Activated T-cell treated with anti-CD3 and anti-CD28 coated beads for 24 hours (primary cell): ENCODE measurements around the gene NAV2.

ENCODE experiments used
- DNase-seq: peaks from one replicate; pipeline ENCODE4 v3.0.0-alpha.2; 2020; ENCODE audit warnings: low read depth

Gene NAV2

GRCh38 chr11:19832086-19832750 lies 119.6 kb downstream of the NAV2 start:
- DNase-seq, result no peak

DNA sequence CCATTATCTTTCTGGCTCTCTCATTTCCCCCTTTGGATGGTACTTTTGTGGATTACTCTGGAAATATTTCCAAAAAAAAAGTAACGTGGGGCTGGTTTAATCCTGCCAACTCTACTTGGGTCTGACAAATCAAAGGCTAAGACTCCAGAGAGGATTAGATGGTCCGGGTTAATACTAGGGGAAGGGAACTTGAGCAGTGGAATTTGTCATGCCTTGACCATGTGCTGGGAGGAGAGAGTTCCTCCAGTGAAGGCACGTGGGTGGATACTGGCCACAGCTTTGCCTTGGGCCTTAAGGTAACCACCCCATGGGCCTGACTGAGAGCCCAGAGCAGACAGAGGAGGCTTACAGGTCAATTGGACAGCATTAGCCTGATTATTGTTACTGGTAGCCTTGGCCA lies 120.3 kb downstream of the NAV2 start:
- DNase-seq, result no peak

DNA sequence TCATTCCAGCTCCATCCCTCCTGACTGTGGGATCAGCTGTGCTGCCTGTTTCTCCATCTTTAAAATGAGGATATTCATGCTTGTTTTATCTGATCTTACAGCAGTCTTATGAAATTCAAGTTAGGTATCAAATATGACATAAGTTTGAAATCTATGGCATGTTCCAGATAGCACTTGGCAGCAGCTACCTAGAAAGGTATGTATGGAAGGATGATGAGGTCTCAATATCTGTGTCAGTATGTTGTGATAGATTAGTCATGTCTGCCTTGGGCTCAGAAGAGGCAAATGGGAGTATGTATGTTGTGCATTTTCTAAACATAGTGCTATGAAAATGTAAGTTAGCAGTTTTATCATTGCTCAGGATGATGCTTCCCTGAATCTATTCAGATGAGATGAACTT lies 122.1 kb downstream of the NAV2 start:
- no peak for DNase-seq

GRCh38 chr11:19836666-19837065 lies 124.0 kb downstream of the NAV2 start:
- DNase-seq, result no peak

DNA sequence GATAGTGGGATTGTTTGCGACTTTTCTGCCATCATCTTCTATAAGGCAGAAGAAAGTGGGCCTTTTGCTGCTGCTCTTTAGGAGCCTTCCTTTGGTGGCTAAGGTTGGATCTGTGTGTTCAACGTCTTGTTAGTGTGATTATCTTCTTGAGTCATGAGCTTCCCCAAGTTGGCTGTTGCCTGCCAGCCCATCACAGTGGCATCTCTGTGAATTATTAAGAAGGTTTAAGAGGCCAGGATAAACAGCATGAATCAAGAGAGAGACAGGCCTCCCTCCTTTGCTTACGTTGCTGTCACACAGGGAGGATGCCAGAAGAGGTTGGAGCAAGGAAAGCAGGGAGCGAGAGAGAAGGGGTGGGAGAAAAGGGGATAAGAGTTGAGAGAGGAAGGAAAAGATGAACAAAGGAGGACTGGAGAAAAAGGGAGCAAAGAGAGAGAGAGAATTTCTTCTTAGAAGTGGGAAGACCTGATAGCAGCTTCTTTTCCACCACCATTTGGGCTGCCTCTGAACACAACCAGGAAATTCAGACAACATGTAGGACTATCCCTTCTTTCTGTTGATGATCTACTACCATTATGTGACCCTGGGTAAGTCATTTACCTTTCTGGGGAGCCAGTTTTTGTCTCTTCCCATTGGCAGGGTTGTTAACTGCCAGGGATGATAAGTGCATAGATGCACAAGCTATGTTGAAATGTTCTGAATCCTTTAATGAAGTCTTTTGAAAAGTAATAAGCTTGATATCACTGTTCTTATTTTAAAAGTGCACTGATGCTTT lies 126.5 kb downstream of the NAV2 start:
- DNase-seq, result no peak

DNA sequence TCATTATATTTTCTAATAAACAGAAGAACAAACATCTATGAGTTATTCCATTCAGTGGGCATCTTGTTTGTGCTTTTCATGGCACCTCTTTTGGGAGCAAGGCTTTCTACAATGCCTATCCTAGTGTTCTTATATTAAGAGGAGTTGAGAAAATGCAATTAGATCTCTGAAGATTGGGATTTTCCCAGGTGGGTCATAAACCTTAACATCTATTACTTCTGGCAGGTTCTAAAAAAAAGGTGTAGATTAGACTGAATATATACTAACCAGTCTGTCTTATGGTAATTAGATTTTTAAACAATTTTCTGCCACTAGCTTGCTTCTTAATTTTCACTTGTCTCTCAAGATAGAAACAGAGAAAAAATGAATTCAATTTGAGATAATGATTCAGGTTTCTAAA lies 128.3 kb downstream of the NAV2 start:
- no peak for DNase-seq

DNA sequence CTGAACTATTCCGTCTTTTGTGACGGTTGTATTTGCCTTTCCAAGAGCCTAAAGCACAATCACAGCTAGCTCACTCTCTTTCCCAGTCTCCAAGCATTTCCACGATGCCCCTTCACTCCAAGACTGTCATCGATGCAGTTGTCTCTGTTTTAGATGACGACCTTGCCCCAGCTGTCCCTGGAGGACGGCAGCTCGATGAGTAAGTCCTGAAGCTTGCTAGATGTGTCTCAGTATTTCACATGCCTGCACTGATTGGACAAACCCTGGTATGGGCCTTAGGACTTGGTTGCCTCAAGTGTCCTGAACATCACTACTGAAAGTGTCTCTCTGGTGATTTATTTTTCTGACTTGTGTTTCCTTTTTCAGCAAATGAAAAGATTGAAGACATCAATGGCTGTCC lies 129.9 kb downstream of the NAV2 start:
- DNase-seq, result no peak

GRCh38 chr11:19843079-19843478 lies 130.4 kb downstream of the NAV2 start:
- no peak for DNase-seq

DNA sequence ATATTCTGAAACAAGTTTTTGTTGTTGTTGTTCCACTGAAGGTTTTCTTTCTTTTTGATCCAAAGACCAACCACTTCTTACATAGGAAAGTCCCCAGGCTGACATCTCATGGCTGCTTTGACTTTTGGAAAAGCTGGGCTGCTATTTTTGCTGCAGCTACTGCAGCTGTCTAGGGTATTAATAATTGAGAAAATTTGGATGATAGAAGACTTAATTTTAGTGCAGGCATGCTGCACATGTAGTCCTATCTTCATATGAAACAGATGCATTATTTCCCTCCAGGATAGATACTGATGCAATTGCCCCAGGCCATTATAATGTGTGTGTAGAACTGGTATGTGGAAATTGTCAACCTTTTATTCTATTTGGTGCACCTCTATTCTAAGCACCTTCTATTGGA lies 131.4 kb downstream of the NAV2 start:
- DNase-seq, result no peak

GRCh38 chr11:19844806-19845205 lies 132.2 kb downstream of the NAV2 start:
- no peak for DNase-seq

DNA sequence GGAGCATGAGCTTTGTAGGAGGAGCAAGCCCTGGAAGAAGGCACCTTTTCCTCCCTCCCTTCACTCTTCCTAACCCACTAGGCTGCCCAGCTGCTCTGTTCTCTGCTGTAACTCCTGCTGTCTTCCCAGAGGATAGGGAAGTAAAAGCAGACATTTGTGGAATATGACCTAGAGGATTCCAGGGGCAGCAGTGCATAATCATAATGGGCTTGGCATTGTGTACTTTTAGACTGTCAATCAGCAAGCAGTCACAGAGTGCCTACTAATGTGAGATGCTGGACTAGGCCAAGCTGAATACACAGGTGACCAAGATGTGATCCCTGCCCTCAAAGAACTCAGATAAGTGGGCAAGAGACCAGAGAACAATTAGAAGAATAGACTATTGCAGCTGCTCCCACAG lies 133.0 kb downstream of the NAV2 start:
- no peak for DNase-seq

DNA sequence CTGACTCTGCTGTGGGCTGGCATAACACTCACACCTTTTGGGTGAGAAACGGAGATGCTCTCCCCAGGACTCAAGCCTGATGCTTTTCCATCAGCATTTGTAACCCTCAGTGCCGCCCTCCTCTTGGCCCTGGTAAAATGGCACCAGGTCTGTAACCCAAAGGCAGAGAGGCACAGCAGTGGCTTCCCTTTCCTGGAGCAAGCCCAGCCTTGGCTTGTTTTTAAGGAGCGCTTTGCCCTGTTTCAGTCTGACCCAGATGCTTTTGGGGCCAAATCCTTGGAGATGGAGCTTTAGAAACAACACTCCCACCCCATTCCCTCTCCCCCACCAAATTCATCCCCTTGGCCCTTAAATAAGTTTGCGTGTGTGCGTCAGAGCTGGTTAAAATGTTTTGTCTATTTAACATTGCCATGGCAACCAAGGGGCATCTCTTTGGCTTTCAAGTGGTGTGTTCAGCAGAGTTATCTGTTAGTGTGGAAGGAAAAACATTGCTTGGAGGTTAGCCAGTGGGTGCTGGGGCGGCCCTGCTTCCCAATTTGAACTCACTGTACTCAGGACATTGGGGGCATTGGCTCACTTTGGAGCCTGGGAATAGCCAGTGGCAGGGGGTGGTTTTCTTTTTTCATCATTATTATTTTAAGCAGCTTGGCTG lies 134.1 kb downstream of the NAV2 start:
- no peak for DNase-seq

DNA sequence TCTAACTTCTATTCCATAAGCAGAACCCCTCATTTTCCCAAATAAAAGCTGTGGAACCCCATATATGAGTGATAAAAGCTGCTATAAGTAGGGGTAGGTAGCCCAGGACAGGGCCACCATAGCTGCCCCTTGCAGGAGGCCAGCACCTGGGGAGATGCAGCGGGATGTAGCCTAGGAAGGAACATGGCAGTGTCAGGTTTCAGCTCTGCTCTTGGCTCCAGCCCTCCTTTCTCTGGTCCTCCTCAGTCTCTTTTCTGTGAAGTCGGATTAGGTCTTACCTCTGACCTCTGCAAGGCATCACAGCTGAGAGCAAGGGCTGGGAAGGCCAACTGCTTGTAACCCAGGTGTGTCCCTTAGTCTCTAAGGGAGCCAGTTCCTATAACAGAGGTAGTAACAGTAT lies 135.6 kb downstream of the NAV2 start:
- no peak for DNase-seq

DNA sequence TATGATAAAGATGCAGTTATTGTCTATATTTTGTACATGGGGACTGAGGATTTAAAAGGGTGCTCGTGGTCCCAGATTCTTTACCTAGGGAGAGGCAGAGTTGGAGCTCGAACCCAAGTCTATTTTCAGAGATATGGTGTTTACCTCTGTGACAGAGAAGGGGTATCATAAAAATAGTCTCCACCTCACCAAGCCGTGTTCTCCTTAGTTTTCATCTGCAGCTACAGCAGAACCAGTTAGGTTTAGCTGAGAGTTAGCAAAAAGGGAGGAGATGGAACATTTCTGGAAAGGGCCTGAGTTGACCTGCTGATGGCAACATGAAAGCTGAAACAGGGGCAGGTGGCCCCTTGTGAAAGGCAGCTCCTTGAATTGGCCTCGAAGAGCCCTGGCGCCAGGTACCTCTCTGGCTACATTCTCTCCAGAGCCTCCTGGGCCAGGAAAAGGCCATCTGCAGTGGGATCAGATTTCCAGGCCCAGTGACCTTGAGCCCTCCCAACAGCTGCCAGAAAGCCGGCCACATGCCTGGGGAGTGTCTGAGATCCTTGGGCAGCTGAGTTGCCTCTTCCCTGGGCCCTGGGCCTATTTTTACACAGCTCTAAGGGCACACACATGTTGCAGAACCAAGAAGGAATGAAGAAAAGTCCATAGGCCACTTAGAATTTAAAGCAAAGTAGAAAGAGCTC lies 136.6 kb downstream of the NAV2 start:
- DNase-seq, result no peak

GRCh38 chr11:19849947-19850593 lies 137.4 kb downstream of the NAV2 start:
- DNase-seq, result no peak

- DNase-seq, result no peak
Measured at GRCh38 chr11:19852288-19852687, 139.7 kb downstream of the NAV2 start.

- DNase-seq, result no peak
Measured at GRCh38 chr11:19853016-19853415, 140.4 kb downstream of the NAV2 start.

DNA sequence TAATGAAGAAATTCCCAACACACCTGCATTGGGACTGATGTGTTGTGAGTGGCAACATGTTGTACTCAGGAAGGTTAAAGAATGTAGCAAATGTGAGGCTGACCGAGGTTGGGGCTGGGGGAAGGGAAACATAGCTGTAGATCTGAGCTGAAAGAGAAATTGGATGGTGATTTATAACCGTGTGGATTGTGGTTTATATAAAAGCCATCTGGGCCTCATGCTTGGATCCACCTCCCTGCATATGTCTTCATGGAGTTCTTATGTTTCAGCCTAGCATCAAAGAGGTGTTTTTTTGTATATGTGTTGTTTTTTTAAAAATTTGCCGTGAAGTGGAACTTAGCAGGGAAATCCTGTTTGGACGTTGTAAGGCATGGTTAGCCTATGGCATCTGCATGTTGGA lies 141.3 kb downstream of the NAV2 start:
- no peak for DNase-seq

DNA sequence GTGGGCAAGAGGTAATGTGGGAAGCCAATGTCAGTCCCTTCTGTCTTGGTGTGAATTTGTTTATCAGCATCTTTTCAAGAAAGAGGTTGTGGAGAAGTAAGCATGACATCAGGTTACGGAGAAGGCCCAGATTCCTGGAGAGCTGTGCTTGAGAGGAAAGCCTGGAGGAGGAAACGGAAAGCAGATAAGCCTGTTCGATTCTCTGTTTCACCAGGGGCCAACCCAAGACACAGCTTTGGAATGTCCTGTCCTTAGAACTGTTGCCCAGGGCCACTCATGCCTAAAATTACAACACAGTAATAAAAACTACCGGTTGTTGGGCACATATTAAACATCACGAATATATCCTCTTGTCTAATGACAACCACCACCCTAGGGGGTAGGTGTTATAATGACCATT lies 148.5 kb downstream of the NAV2 start:
- no peak for DNase-seq

GRCh38 chr11:19862091-19862490 lies 149.5 kb downstream of the NAV2 start:
- DNase-seq, result no peak

DNA sequence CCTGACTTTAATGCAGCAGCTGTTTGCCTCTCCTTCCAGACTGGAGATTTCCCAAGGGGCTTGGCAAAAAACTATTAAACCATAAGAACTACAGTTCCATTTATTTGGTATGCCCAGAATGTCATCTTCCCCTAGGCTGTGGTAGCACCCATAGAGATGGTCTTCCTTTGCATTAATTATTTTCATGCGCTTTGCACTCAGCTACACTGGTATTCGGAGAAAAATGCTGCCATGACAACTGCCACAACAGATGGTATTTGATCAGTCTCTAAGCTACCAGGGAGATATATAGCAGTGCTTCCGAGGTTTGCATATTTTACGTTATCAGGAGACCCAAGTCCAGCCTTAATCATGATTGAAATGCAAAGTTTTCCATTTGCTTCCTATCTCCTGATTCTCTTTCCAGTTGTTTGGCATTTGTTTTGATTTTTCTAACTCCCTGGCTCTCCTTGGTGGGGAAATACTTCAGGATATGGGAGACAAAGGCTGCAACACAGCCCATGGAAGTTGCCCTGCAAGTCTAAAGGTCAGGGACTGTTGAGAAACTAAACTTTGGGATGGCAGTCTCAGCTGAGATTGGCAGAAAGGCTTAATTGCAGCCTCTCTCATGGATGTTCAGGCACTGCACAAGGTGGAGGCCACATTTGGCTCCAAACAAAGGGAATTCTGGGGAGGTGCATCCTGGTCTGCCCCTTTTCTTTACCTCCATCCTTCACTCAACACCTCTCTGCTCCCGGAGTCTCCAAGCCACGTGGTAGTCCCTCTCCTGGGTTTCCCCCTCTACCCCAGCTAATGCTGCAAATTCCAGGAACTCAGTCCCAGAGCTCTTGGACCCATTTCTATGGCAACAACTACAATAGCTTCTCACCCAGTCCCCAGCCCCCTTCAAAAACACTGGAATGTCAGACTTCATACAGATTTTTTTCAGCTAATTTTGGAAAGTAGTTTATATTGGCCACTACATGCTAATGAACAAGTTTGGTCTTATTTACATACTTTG lies 151.8 kb downstream of the NAV2 start:
- DNase-seq, result no peak
